Mucosa of stomach (tissue), 1 donor: ENCODE data around the gene AHSA1.
A peak's percentile ranks its signal among the peaks of the same experiment; 100 is the strongest.

ENCODE experiments used
- H3K27me3 ChIP-seq: one replicate; pipeline ENCODE4 v1.7.0; 2013; ENCODE audit warnings: mild to moderate bottlenecking, low read length; ENCODE audit not compliant: control insufficient read depth, insufficient read depth
- H3K36me3 ChIP-seq: one replicate; pipeline ENCODE4 v1.7.0; 2013; ENCODE audit warnings: low read length; ENCODE audit not compliant: control insufficient read depth, insufficient read depth
- H3K4me1 ChIP-seq: one replicate; pipeline ENCODE4 v1.7.0; 2013; ENCODE audit warnings: mild to moderate bottlenecking, low read length; ENCODE audit not compliant: control insufficient read depth, insufficient read depth
- H3K4me3 ChIP-seq: one replicate; pipeline ENCODE4 v1.7.0; 2013; ENCODE audit warnings: low read length
- H3K9ac ChIP-seq: one replicate; pipeline ENCODE4 v1.7.0; 2013; ENCODE audit warnings: mild to moderate bottlenecking, low read length, moderate library complexity
- H3K9me3 ChIP-seq: one replicate; pipeline ENCODE4 v1.7.0; 2013; ENCODE audit warnings: mild to moderate bottlenecking, low read length, moderate library complexity; ENCODE audit not compliant: control insufficient read depth
- donor health status: Pancreatic carcinoma.

The AHSA1 gene

DNA sequence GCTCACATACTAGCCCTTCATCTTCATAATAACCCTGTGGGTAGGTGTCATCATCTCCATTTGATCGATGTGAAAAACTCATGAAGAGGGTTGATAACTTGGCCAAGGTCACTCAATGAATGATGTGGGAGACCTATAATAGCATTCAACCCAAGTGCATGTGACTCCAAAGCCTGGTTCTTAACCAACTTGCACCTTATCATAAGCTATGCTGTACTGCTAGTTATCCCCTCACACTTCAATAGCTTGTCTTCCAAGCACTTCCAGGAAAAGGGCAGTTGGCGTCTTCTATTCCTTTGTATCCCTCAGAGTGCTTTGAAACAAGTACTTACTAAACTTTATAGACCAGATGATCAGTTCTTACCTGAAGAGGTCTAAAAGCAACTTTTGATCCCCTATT is 15.7 kb upstream of the AHSA1 start:
- no peak overlapping the region for H3K9ac ChIP-seq
- H3K36me3 ChIP-seq: peaks cover 15% of the 10 kb centered on the region
- no peak overlapping the region for H3K4me3 ChIP-seq
- no peaks in the 10 kb centered on the region for H3K4me1 ChIP-seq
- H3K9me3 ChIP-seq: no peaks in the 10 kb centered on the region
- H3K27me3 ChIP-seq: no peaks in the 10 kb centered on the region

DNA sequence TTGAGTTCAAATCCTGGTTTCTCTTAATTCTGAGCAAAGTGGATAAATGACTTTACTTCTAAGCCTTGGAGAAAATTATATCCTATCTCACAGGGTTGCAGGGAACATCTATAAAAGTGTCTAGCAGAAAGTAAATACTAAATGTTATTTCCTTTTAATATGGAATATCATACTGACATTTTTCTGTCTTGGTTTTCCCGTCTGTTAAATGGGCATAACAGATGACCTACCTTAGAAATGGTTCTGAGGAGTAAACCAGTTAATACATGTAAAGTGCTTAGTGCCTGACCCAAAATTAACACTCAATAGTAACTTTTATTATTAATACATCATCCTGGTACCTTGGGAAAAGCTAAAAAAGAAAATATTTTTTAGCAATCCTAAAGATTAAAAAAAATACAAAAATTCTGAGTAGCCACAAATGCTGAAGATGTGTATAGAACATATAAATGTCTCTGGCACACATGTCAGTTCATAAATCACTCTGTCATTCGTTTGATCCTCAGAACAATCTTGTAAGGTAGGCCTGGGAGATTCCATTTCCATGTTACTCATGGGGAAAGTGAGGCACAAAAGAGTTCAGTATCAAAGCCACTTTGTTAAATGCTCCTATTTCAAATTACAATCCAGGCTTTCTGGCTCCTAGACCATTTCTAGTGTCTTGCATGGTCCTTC is 1.8 kb upstream of the AHSA1 start:
- Histone ChIP-seq H3K27me3 (no peaks in the 10 kb centered on the region), H3K4me3 (no peak overlapping the region), H3K4me1 (peaks cover 4% of the 10 kb centered on the region), H3K36me3 (no peaks in the 10 kb centered on the region), H3K9me3 (no peaks in the 10 kb centered on the region), H3K9ac (peak overlapping the region; percentile 81)

DNA sequence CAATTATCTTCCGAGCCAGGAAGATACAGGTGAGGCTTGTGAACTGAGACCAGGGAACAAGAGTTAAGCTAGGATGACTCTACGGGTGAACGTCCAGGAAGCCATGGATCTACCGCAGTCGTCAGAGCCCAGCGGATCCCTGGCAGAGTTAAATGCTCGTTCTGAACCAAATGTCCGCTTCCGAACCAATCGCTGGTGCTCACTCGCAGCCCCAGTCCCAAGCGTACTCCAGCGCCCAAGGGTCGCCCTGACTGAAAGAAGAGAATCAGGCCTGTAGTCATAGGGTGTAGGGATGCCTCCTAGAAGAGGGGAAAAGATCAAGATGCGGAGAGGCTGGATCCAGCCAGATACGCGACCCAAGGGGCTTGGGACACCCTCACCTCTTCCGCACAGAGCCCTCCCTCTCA is 775 bp upstream of the AHSA1 start:
- Histone ChIP-seq H3K36me3 (no peaks in the 10 kb centered on the region), H3K27me3 (no peaks in the 10 kb centered on the region), H3K9me3 (no peaks in the 10 kb centered on the region), H3K9ac (peak overlapping the region; percentile 81), H3K4me1 (peaks cover 4% of the 10 kb centered on the region), H3K4me3 (peak overlapping the region; percentile 79)

DNA sequence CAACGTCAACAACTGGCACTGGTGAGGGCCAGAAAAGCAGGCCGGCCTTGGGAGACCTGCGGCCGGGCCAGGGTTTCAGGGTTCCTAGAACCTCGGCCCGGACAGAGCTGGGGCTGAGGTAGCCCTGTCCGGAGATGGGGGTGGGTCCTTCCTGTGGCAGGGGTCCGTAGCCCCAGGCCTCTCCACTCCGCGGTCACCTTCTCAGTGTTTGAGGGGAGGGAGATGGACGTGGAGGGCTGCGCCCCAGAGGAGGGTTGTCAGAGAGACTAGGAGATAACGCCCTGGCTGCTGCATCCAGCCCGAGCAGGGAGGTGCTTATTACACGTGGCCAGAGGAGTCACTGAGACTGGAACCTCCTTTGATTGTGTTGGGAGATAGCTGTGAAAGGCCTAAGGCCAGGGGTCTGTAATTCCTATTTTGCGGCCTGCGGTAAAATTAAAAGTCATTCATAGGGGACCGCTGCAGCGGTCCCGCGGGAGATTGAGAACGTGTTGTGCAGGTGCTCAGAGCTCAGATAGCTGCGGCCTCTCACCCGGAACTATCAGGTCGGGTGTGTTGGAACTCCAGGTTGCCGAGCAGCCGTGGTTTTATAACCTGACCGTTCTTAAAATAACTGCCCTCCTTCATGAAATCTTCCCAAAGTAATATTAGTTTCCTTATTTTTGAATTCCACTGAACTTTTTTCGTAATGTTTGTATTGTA is 507 bp downstream of the AHSA1 start:
- H3K4me1 ChIP-seq: peaks cover 4% of the 10 kb centered on the region
- no peaks in the 10 kb centered on the region for H3K36me3 ChIP-seq
- H3K27me3 ChIP-seq: no peaks in the 10 kb centered on the region

DNA sequence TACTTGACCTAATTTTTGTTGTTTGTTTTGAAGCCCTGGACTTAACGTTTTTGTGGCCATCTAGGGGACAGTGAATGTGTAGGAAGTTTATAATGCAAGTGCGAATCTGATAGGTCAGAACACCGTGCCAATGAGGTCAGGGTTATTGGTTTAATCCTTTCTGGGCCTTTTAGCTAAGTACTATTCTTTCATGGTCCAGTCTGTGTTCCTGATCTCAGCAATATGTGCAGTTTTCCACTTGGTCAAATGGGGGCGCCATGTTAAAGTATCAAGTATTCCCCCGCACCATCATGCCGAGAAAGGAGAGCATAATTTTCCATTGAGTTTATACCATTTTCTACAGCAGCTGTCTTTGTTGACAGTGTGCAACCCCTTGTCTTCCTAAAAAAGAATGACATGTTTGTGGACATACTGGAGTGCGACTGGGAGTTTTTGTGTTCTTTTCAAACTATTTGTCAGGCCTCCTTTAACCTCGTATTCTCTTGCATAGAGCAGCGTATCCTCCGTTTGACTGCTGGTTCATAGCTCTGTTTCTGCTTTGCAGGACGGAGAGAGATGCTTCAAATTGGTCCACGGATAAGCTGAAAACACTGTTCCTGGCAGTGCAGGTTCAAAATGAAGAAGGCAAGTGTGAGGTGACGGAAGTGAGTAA is 1.3 kb downstream of the AHSA1 start:
- Histone ChIP-seq H3K9me3 (no peaks in the 10 kb centered on the region), H3K4me3 (peak overlapping the region; percentile 79), H3K36me3 (peaks cover 3% of the 10 kb centered on the region), H3K27me3 (no peaks in the 10 kb centered on the region), H3K9ac (peak overlapping the region; percentile 81), H3K4me1 (peaks cover 4% of the 10 kb centered on the region)

More for the DNA sequence above, 507 bp downstream of the AHSA1 start:
- Histone ChIP-seq H3K4me3 (peak overlapping the region; percentile 79), H3K9ac (peak overlapping the region; percentile 81), H3K9me3 (no peaks in the 10 kb centered on the region)

DNA sequence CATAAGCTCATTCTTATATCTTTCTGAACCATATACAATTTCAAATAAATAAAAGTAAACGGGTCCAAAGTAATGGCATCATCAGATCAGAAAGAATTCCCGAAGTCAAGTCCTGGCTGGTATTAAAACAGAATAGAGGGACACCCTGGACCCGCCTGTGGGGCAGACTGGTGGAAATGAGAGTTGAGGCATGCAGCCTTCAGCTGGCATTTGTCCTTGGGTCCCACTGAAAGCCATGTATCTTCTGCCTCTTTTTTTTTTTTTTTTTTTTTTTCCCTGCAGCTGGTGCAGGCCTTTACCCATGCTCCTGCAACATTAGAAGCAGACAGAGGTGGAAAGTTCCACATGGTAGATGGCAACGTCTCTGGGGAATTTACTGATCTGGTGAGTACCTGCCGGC is 9.9 kb downstream of the AHSA1 start:
- peaks cover 17% of the 10 kb centered on the region for H3K36me3 ChIP-seq
- no peak overlapping the region for H3K4me3 ChIP-seq
- no peak overlapping the region for H3K9ac ChIP-seq
- H3K27me3 ChIP-seq: no peaks in the 10 kb centered on the region
- H3K9me3 ChIP-seq: no peaks in the 10 kb centered on the region
- no peaks in the 10 kb centered on the region for H3K4me1 ChIP-seq

DNA sequence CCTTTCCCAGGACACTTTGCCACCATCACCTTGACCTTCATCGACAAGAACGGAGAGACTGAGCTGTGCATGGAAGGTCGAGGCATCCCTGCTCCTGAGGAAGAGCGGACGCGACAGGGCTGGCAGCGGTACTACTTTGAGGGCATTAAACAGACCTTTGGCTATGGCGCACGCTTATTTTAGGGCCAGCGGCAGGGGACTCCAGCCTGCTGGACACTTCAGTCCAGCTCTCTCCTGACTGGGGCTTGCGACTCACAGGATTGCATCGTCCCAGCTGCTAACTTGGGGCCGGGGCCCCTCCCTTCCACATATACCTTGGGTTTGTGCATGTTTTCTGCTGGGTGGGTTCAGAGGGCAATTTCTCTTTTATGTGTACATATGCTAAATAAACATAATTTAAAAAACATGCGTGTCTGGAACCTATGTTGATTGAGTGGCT is 11.2 kb downstream of the AHSA1 start:
- Histone ChIP-seq H3K4me3 (no peak overlapping the region), H3K4me1 (no peaks in the 10 kb centered on the region), H3K9ac (no peak overlapping the region), H3K9me3 (no peaks in the 10 kb centered on the region), H3K27me3 (no peaks in the 10 kb centered on the region), H3K36me3 (peaks cover 14% of the 10 kb centered on the region)

DNA sequence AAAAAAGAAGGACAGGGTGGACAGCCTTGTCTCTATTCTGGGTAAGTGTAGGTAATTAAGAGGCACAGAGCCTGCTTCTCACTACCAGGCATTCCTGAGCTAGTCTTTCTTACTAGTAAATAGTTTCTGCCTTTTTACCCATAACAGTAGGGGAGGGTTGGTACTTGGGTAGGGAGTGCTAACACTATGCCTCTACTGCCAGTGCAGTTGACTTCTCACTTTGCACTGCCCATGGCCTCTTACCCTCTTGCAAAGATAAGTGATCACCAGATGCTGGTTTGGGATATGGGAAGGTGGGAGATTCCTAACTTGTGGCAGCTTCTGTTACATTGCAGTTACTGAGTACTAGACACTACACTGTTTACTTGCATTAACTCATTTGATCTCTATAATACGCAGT is 11.6 kb downstream of the AHSA1 start:
- Histone ChIP-seq H3K27me3 (no peaks in the 10 kb centered on the region), H3K9ac (no peak overlapping the region), H3K9me3 (no peaks in the 10 kb centered on the region), H3K36me3 (peaks cover 12% of the 10 kb centered on the region), H3K4me3 (no peak overlapping the region), H3K4me1 (no peaks in the 10 kb centered on the region)

DNA sequence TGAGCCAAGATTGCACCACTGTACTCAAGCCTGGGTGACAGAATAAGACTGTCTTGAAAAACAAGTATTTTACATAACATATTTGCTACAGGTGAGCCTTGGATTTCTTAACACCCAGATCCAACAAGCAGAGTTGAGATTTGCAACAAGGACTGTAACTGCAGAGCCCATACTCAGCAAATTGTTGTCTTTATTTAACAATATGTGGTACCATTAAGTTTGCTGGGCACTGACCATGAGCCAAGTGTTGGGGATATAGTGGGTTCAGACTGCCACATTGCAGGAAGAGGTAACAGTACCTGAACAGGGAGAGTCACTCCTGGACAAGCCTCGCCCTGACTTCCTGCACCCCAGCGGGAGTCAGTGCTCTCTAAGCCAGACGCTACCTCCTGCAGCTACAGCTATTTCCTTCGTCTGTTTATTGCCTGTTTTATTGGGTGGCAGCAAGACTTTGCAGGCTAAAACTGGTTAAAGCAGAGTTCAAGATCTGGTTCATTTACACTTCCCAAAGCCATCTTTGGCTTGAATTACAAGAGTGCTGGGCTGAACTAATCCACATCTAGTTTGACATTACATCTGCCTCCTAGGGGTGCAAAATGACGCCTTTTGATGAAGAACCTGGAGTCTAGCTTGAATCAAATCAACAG is 12.5 kb downstream of the AHSA1 start:
- Histone ChIP-seq H3K4me3 (no peak overlapping the region), H3K36me3 (peaks cover 4% of the 10 kb centered on the region), H3K9ac (no peak overlapping the region), H3K4me1 (no peaks in the 10 kb centered on the region), H3K27me3 (no peaks in the 10 kb centered on the region), H3K9me3 (no peaks in the 10 kb centered on the region)

DNA sequence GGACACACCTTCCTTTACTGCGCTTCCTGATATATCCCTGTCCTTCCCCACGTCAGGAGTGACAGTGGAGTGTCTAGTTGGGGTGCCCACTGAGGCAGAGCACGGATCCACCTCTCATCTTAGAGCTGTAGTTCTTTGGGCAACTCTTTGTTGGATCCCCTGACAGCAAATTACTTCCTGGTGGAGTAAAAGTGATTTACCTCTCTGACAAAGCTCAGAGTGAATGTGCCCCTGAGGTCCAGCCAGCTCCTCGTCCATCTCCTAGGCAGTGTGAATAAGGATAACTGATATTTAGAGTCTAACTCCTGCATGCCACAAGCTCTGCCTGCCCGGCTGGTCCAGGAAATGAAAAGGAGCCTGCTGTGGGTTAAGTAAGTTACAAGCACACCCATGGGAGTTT is 16.0 kb downstream of the AHSA1 start:
- Histone ChIP-seq H3K9ac (no peak overlapping the region), H3K4me1 (no peaks in the 10 kb centered on the region), H3K36me3 (no peaks in the 10 kb centered on the region), H3K4me3 (no peak overlapping the region), H3K9me3 (no peaks in the 10 kb centered on the region), H3K27me3 (peaks cover 4% of the 10 kb centered on the region)

DNA sequence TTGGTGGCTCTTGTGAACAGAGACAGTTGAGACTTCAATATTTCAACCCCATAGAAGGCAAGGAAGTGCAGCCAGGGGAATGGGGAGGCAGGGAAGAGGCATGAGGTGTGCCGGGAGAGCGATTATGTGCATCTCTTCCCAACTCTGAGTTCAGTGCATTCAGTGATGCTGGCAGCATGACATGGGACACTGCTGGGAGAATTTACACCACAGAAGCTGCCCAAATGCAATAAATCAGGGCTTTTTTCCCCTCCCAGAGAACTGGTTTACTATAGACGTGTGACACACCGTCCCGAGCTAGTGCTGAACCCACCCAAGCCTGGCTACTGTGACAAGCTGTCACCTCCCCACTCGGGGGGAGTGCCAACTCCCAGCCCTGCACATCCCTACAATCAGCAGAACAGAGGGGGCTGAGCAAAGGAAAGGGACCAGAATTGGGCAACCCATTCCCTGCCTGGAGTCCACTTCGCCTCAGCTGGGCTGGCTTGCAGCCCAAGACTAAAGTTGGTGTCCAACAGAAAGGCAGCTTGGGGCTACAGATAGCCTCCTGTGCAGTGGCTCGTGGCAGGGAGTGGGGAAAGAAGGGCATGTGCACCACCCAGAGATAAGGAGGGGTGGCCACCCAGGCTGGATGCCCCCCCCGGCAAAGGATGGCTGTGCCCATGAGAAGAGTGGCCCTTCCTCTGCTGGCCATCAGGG is 16.7 kb downstream of the AHSA1 start:
- Histone ChIP-seq H3K4me1 (no peaks in the 10 kb centered on the region), H3K36me3 (no peaks in the 10 kb centered on the region), H3K27me3 (peaks cover 4% of the 10 kb centered on the region), H3K9ac (no peak overlapping the region), H3K9me3 (no peaks in the 10 kb centered on the region), H3K4me3 (no peak overlapping the region)
